Stimulated activated CD8-positive, alpha-beta memory T cell treated with anti-CD3 and anti-CD28 coated beads, Interleukin-2, amount 100 ng/mL, for 48 hours (primary cell): Measurements from ENCODE around the gene USHBP1.

Experiments used
- DNase-seq, 2 donors: peaks; one replicate each; pipeline ENCODE4 v3.0.0-alpha.2; 2020; ENCODE audit warnings: low read depth in 2 of 2

USHBP1 gene

DNA sequence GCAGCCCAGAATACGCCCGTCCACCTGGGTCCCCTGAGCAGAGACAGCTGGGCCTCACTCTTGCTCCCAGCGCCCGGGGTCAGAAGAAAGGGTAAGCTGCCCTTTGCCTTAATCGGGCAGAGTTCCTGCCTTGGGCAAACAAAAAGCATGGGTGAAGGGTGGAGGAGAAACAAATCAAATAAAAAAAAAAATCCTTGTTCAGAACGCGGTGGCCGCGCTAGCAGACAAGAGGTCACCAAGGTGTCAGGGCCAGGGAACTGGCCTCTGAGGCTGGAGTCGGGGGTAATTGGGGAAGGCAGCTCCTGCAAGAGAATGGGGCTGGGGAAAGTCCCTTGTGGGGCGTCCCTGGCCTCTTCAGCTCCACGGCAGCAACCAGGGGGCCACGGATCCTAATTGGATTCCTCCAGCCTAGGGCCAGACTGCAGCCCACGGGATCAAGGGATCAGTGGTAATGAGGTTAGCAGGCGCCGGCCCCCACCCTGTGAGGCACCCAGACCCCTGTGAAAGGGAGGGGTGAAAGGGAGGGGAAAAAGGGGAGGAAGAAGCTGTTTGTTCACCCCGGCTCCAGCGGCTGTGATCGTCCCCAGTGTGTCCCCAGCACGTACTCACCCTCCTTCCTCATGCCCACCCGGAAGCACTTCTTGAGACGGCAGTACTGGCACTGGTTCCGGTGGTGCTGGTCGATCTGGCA, 24.3 kb downstream of the USHBP1 start:
- no peak for DNase-seq

DNA sequence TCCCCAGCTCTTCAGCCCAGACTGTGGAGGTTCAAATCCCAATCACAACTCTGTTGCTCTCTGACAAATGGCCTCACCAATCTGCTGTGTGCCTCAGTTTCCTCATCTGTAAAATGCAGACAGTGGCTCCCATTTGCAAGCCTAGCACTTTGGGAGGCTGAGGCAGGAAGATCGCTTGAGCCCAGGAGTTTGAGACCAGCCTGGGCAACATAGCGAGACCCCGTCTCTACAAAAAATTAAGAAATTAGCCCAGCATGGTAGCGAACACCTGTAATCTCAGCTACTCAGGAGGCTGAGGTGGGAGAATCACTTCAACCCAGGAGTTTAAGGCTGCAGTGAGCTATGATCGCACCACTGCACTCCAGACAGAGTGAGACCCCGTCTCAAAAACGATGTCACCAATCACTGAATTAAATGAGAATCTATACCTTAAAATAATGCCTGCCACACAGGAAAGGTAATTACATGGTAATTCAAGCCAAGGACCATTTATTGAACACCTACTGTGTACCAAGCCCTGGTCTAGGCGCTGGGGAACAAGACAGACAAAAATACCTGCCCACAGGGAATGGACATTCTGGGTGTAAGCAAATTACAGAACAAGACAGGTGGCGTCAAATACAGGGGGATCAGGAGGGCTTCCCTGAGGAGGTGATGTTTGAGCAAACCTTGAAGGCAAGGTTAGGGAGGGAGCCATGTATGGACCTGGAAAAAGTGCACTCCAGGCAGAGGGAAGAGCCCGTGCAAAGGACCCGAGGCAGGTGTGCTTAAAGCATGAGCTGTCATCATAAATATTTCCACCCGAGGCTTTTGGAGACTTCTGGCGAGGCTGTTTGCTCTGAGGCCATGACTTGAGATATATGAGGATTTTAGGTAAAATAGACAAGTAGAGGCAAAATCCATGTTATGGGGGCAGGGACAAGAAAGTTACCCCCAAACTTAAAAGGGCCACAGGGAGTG, 26.5 kb downstream of the USHBP1 start:
- DNase-seq: no peak

DNA sequence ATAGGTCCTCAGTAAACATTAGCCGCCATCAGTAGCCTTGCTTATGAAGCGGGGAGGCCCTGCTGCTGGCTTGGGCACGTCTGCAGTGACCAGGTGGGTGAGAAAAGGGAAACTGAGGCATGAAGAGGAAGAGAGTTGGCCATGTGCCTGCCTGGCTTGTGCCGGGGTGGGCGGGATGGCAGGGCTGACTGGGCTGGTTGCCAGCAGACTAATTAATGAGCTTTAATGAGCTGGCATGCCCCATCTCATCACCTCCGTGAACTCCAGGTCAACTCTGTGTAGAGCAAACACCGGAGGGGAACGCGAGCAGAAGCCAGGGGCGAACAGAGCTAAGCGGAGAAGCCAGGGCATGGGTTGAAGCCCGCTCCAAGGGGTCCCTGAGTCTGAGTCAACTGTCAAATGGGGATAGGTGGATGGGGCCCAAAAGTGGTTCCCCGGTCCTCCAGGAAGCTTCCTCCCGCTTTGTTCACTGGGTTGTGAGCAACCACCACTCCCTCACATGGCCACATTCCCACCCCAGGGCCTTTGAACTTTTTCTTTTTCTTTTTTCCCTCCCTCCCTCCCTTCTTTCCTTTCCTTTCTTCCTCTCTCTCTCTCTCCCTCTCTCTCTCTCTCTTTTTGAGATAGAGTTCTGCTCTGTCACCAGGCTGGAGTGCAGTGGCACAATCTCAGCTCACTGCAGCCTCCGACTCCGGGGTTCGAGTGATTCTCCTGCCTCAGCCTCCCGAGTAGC, 27.6 kb downstream of the USHBP1 start:
- no peak for DNase-seq

DNA sequence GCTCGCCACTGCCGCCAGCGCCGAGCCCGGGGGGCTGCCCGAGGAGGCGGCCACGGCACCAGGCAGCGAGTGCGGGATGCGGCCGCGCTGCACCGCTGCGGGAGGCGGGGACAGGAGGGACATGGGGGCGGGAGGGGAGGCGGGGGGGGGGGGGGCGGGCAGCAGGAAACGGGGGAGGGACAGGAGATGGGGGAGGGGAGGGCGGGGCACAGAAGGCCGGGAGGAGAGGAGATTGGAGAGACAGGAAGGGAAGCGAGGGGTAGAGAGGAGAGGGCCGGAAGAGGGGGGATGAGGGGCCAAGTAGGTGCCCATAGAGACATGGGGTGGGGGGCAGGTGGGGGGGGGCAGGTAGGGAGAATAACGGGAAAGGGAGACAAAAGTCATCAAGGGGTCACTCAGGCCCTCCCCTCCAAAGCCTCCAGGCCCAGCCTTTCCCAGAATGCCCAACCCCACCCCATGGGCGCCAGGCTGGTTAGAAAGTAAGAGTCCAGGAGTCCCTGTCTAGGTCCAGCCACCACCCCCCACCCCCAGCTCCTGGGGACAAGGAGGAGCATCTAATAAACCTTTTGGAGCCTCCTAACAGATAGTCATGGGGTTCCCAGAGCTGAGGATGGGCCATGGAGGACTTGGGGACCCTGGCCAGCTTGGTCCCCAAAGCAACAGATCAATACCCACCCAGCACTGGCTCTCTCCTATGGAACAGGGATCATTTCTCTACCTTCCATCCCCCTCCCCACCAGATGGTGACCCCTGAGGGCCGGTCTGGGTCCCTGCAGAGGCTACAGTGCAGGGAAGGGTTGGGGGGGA, 28.4 kb downstream of the USHBP1 start:
- no peak for DNase-seq

DNA sequence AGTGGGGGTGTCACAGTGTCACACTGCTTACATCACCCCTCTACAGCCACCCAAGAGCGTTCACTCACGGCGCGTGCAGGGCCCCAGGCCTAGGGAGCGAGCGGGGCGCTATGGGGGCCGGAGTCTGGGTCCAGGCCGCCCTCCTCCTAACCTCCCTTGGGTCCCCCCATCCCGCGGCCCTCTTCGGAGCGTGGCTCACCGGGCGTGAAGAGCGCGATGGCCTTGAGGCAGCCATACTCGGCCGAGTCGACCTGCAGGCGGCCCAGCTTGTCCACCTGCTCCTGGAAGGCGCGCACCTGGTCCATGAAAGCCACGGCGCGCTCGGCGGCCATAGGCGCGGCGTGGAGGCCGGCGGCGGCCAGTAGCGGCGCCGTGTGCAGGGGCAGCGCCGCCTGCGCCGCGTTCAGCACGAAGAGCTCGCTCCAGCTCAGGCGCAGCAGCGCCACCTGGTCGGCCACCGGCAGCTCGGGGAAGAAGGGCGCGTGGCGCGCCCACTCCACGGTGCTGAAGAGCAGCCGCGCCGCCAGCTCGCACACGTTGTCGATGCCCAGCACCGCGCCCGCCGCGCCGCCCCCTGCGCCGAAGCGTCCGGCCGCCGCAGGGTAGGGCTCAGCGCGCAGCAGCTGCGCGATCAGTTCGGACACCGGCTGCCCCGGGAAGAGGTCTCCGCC, 29.1 kb downstream of the USHBP1 start:
- peak; percentile 59 to 62 for DNase-seq

DNA sequence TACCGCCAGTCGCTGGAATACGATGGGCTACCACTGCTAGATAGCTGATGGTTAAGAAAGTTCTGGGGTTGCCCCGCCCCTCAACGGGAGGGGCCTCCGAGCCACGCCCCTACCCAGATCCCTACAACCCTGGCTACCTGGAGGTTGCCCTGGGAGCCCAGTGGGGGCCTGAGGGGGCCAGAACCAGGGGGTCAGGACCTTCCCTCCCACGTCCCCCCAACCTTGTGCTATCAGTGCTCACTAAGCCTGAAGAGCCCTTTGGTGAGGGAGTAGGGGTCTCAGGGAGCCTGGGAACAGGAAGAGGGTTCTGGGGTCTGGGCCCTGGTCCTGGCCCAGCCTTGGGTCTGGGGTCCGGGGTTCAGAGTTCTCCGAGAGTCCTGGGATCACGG, 29.6 kb downstream of the USHBP1 start:
- DNase-seq: peak; percentile 56 to 61

DNA sequence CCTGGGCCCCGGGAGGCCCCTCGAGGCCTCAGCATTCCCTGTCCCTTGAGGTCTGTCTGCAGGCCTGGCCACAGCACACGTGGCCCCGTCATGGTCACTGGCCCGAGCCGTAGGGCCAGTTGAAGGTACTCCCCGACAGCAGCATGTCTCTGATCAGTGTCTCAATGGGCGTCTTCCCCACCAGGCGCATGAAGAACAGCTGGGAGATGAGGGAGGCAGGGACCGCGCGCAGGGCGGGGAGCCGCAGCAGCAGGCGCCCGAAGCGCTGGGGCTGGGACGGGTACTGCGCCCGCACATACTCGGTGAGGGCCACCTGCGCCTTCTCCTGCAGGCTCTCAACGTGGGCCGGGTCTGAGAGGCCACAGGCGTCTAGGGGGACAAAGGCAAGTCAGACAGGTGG, 32.3 kb downstream of the USHBP1 start:
- no peak for DNase-seq

DNA sequence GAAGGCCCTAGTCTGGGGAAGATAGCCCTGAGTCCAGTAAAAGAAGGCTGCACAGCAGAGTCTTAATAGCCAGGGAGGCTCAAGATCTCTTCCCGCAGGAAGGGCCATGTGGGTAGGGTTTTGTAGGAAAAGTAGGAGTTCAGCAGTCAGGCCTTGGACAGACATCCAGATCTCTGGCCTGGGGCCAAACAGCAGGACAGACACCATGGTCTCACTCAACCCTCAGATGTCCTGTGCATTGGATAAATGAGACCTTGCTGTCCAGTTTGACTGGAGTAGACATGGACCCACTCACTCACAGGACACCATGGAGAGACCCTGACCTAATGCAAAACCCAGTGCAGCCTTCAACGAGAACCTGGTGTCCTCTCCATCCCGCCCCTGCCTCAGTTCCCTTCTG, 34.7 kb downstream of the USHBP1 start:
- DNase-seq: no peak

DNA sequence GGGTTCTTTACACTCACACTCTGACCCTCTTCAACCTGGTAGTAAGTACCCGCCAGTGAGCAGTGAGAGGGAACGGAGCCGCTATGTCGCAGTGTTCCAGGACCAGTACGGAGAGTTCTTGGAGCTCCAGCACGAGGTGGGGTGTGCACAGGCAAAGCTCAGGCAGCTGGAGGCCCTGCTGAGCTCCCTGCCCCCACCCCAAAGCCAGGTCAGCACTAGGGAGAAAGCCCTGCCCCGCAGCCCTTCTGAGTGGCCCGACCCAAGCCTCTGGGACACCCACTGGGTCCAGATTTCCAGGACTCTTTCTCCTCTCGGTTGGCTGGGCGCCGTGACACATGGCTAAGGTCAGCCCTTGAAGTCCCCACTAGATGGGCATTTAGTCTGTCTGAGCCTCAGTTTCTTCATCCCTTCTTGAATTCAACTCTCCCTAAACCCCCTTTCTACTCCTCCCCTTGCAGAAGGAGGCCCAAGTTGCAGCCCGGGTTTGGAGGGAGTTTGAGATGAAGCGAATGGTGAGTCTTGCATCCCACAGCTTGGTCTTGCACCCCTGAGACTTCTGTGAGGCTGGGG, 36.7 kb downstream of the USHBP1 start:
- DNase-seq: no peak

DNA sequence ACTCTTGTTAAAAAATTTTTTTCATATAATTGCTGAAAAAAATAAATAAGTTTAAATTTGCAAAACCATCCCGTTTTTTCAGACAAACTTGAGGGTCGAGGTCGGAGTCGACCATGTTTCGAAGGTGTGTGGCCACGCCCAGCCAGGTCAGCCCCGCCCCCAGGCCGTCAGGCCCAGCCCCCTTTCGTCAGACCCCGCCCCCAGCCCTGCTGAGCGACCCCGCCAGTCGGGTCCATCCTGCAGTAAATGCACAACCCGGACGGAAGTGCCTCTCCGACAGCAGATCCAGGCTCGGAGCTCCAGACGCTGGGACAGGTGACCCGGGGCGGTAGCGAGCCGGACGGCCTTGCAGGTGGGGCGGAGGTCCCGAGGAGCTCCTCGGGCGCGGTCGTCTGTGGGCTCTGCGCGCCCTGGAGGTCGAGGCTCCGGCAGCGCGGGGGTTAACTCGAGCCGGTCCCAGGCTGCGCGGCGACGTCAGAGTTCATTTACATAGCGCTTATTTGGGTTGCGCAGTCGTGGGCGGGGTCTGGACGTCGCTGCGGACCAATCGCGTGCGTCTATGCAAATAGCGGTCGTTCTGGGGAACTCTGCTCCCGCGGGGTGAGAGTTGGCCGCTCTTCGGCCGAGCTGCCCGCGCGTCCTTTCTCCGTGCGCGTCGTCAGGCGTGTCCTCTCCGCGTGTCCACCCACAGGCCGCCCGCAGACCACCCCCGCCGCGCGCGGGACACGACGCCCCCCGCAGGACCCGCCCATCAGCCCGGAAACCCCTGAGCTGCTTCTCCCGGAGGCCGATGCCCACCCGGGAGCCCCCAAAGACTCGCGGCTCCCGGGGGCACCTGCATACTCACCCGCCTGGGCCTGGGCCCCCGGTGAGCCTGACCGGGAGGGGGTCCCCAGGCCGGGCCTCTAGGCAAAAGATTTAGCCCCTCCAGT, 38.3 kb downstream of the USHBP1 start, which contains the start of gene OCEL1:
Gene OCEL1 (plus strand): TSS at position 225 of the 932 bp plus-strand sequence. CDS start 22 bp downstream, at position 247.
- DNase-seq: peak; percentile 92 to 97

DNA sequence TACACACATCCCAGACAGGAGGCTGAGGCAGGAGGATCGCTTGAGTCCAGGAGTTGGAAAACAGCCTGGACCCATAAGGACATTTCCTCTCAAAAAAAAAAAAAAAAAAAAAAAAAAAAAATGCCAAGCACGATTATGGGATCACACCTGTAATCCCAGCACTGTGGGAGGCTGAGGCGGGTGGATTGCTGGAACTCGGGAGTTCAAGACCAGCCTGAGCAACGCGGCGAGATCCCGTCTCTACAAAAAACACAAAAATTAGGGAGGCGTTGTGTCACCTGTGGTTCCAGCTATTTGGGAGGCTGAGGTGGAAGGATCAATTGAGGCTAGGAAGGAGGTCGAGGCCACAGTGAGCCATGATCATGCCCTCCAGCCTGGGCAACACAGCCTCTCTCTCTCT, 39.5 kb downstream of the USHBP1 start:
- DNase-seq: no peak

DNA sequence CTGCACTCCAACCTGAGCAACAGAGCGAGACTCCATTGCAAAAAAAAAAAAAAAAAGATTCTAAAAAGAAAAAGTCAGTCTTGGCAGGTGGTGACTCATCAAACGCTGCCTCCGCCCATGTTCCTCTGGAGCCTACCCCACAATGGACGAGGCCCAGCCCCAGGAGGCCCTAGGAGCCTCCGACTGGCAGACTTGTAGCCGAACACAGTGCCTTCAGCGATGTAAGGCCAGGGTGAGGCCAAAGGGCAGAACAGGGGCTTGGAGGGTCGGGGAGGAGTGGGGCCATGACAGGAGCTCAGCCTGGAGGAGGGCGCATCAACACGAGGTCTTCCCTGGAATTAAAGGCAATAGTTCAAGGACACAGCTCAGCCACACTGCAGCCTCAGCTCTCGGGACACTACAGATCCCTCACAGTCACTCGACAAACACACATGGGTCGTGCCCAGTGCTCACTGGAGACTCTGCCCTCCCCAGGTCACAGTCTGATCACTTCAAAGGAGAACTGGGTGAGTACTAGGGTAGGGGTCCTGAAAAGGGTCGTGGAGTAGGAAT, 44.3 kb downstream of the USHBP1 start:
- DNase-seq: no peak

DNA sequence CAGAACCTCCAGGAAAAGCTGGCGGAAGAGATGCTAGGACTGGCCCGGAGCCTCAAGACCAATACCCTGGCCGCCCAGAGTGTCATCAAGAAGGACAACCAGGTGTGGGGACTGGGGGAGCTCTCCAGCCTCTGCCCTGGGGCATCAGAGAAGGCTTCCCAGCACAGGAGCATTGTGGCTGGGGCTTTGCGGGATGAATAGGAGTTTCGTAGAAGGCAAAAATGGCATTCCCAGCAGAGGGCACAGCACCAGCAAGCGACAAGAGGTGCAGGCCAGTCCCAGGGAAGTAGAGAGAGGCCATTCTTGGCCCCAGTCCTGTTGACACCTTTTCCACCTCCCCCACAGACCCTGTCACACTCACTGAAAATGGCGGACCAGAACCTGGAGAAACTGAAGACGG, 45.3 kb downstream of the USHBP1 start:
- no peak for DNase-seq

DNA sequence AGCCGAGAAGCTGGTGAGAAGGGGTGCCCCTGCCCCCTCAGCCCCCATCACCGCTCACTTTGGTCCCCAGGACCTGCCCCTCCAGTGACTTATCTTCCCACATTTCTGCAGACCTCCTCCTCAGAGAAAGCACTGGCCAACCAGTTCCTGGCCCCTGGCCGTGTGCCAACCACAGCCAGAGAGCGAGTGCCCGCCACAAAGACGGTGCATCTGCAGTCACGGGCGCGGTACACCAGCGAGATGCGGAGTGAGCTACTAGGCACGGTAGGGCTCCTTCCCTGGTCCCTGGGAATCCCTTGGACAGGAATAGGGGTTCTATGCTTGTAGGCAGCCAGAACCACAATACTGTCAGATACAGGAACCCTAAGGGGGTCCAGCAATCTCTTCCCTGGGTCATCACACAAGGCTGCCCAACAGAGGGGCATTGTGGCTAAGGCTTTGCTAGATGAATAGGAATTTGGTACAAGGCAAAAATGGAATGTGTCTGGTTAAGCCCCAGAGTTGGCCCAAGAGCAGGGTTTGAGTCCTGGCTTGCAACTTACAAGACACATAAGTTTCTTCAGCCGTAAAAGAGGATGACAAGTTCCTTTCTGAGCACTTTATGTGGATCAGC, 48.4 kb downstream of the USHBP1 start:
- DNase-seq: no peak

DNA sequence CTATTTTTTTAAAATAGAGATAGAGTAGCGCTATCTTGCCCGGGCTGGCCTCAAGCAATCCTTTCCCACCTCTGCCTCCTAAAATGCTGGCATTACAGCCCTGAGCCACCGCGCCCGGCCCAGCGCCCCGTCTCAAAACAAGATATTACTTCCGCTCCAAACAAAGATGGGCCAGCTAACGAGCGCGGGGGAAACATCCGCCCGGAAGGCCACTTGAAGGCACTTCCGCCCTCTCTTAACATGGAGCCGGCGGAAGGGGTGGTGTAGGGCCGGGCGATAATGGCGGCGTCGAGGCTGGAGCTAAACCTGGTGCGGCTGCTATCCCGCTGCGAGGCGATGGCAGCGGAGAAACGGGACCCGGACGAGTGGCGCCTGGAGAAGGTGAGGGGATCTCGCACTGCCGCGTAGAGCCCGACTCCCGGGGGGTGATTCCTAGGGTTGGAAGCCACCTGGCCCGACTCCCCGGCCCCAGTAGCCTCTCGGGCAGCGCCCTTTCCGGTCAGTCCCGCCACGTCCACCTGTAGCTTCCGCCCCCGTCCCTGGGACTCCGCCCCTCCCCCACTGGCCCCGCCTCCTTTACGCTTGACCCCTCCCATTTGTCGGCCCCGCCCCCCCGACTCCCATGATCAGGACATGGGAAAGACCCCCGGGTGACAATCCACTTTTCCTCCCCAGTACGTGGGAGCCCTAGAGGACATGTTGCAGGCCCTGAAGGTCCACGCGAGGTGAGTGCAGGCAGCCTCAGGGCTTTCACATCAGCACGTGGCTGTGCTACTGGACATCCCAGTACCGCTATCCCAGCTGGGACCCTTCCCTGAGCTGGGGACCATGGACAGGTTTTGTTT, 49.2 kb downstream of the USHBP1 start, which contains the start of gene USE1:
Gene USE1 (plus strand): TSS at position 231 of the 845 bp plus-strand sequence. CDS start 49 bp downstream, at position 280.
- DNase-seq: peak; percentile 70 to 72

DNA sequence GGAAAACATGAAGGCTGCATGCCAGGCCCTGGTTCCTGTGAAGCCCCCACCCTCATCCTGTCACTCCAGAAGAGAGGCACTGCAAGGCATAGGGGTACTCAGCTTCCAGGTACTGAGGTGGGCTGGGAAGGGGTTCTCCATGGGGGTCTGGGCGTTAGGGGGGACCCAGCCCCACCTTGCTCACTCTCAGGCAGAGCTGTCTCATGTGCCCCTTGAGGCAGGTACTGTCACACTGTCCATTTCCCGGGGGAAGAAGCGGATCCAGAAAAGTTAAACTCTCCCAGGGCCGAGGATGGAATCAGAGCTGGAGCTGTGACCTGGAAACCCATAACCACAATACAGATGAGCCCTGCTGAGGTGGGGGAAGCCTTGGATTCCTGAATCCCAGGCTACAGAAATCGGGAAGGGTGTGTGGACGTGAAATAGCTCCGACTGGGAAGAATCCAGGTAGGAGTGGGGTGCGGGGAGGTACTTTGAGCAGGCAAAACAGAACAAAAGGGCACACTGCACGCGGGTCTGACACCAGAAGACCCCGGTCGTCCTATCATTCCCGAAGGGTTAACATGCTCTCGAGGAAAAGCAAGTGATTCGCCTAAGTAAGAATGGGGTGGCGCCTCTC, 49.9 kb downstream of the USHBP1 start:
- no peak for DNase-seq

DNA sequence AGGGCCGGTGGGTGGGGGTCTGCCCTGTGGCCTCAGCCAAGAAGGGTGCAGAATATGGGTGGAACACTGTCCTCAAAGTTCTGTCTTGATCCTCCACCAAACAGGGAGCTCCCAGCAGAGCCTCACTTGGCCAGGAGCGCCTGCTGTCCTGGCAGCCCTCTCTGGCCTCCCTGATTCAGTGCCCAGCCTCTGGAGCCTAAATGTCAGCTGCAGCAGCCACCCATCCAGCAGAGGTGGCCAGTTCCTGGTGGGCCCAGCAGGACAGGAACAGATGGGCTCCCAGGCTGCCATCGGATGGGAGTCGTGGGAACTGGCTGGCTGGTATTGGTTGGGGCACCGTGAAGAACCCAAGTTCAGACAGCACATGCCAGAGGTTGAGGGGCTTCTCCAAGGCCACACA, 51.2 kb downstream of the USHBP1 start:
- no peak for DNase-seq
